SK-N-SH (cell line): ENCODE measurements around the gene SLC34A1. TPM values are rescaled to one million over a fixed set of nuclear protein-coding genes. Genes with fewer than 3 reads are reported as not detected.
A peak's percentile ranks its signal among the peaks of the same experiment; 100 is the strongest.

Experiments
- CTCF ChIA-PET: fragments of 300-600, 350-600 bp; formaldehyde crosslinking; extraction: SDS; loops from one replicate; lab custom pipeline; 2021; lab: Yijun Ruan, JAX
- POLR2A ChIA-PET: fragments of 350-600 bp; sonication (Branson Sonifier 250); formaldehyde crosslinking; extraction: SDS; loops from one replicate; lab custom pipeline; 2020; ENCODE audit warnings: antibody characterized with exemption, inconsistent platforms; lab: Yijun Ruan, JAX
- DNase-seq: peaks from one replicate; pipeline ENCODE4 v3.0.0; 2012
- H2AFZ ChIP-seq: fragments of 200-600 bp; sonication (generic); 2 replicates; pipeline ENCODE4 v1.8.1; 2016; ENCODE audit warnings: antibody characterized with exemption, mild to moderate bottlenecking, low read depth
- H3F3A ChIP-seq: fragments of 200-600 bp; sonication (generic); replicated peaks from 2 replicates; pipeline ENCODE3; 2016; ENCODE audit warnings: antibody characterized with exemption, mild to moderate bottlenecking; ENCODE audit not compliant: insufficient read depth
- H3K27ac ChIP-seq, 2 experiments: fragments of 200-500 bp in 1 of 2; fragments of 200-600 bp in 1 of 2; sonication (Bioruptor generic) in 1 of 2; sonication (generic), shearing (Covaris generic) in 1 of 2; 2 replicates each; pipeline versions ENCODE4 v1.5.1 to v1.6.1; 2014 to 2016; ENCODE audit warnings: low read depth in 2 of 2, inconsistent platforms in 1 of 2, low read length in 1 of 2, mild to moderate bottlenecking in 1 of 2, mixed read lengths in 1 of 2
- H3K27me3 ChIP-seq: fragments of 200-600 bp; sonication (generic), shearing (Covaris generic); 2 replicates; pipeline ENCODE4 v1.6.1; 2016; ENCODE audit warnings: mixed run types; ENCODE audit not compliant: insufficient read depth
- H3K36me3 ChIP-seq, 2 experiments: fragments of 200-500 bp in 1 of 2; fragments of 200-600 bp in 1 of 2; sonication (Bioruptor generic) in 1 of 2; sonication (generic) in 1 of 2; replicated peaks in 1 of 2; 2 replicates each; pipeline versions ENCODE3 to v1.5.1; 2014 to 2016; ENCODE audit warnings: low read length in 1 of 2, mild to moderate bottlenecking in 1 of 2; ENCODE audit not compliant: insufficient read depth in 2 of 2, control insufficient read depth in 1 of 2
- H3K4me1 ChIP-seq, 2 experiments: fragments of 200-500 bp in 1 of 2; fragments of 200-600 bp in 1 of 2; sonication (Bioruptor generic) in 1 of 2; sonication (generic), shearing (Covaris generic) in 1 of 2; 2 replicates each; pipeline versions ENCODE4 v1.5.1 to v1.6.1; 2014 to 2016; ENCODE audit warnings: low read depth in 1 of 2, low read length in 1 of 2, mixed run types in 1 of 2; ENCODE audit not compliant: insufficient read depth in 2 of 2, control insufficient read depth in 1 of 2
- H3K4me2 ChIP-seq: fragments of 200-600 bp; sonication (generic), shearing (Covaris generic); 2 replicates; pipeline ENCODE4 v1.6.1; 2017; ENCODE audit warnings: mixed run types
- H3K4me3 ChIP-seq, 2 experiments: fragments of 200-500 bp in 1 of 2; fragments of 200-600 bp in 1 of 2; sonication (Bioruptor generic) in 1 of 2; sonication (generic), shearing (Covaris generic) in 1 of 2; 2 replicates each; pipeline versions ENCODE4 v1.5.1 to v1.8.1; 2014 to 2016; ENCODE audit warnings: low read depth in 2 of 2, inconsistent platforms in 1 of 2, low read length in 1 of 2, mild to moderate bottlenecking in 1 of 2, mixed read lengths in 1 of 2, moderate library complexity in 1 of 2
- H3K79me2 ChIP-seq: fragments of 200-600 bp; sonication (generic); 2 replicates; pipeline ENCODE4 v1.8.1; 2017; ENCODE audit warnings: mild to moderate bottlenecking; ENCODE audit not compliant: insufficient read depth
- H3K9ac ChIP-seq: fragments of 200-600 bp; sonication (generic); 2 replicates; pipeline ENCODE4 v1.6.1; 2017; ENCODE audit warnings: mixed run types
- H3K9me2 ChIP-seq: fragments of 200-600 bp; sonication (generic); 2 replicates; pipeline ENCODE4 v1.6.1; 2017; ENCODE audit warnings: mixed run types
- H3K9me3 ChIP-seq: fragments of 200-600 bp; sonication (generic); 2 replicates; pipeline ENCODE4 v1.6.1; 2017; ENCODE audit warnings: mixed run types, mild to moderate bottlenecking, moderate library complexity
- H4K20me1 ChIP-seq: fragments of 200-600 bp; sonication (generic); 2 replicates; pipeline ENCODE4 v1.6.1; 2017; ENCODE audit warnings: mild to moderate bottlenecking, mixed run types; ENCODE audit not compliant: insufficient read depth
- CHD2 ChIP-seq: fragments of 150-350 bp; IDR thresholded peaks from 2 replicates; pipeline ENCODE4 v1.6.1; 2018; ENCODE audit warnings: low read length; ENCODE audit not compliant: partially characterized antibody
- ELF1 ChIP-seq: IDR thresholded peaks from 2 replicates; pipeline ENCODE4 v1.4.0; 2012
- FOSL2 ChIP-seq: IDR thresholded peaks from 2 replicates; pipeline ENCODE4 v1.4.0; 2012; ENCODE audit warnings: low read depth, mild to moderate bottlenecking, moderate library complexity, borderline replicate concordance
- FOXJ3 ChIP-seq: sonication (generic); formaldehyde crosslinking; IDR thresholded peaks from 2 replicates; pipeline ENCODE4 v1.5.1; 2020; ENCODE audit warnings: mild to moderate bottlenecking, missing genetic modification reagents
- GATA2 ChIP-seq: sonication (generic); formaldehyde crosslinking; IDR thresholded peaks from 2 replicates; pipeline ENCODE4 v1.5.0; 2020; ENCODE audit warnings: mild to moderate bottlenecking, missing genetic modification reagents
- MXI1 ChIP-seq: IDR thresholded peaks from 2 replicates; pipeline ENCODE4 v1.6.1; 2012; ENCODE audit warnings: mild to moderate bottlenecking, low read depth, low read length, improper control_type of control experiment
- NRF1 ChIP-seq: IDR thresholded peaks from 2 replicates; pipeline ENCODE4 v1.6.1; 2012; ENCODE audit warnings: low read depth, mild to moderate bottlenecking, low read length
- RAD21 ChIP-seq: IDR thresholded peaks from 2 replicates; pipeline ENCODE4 v1.6.1; 2012; ENCODE audit warnings: mild to moderate bottlenecking, low read length
- RCOR1 ChIP-seq: fragments of 150-350 bp; IDR thresholded peaks from 2 replicates; pipeline ENCODE4 v1.6.1; 2017; ENCODE audit warnings: antibody characterized with exemption, low read length
- RXRA ChIP-seq: IDR thresholded peaks from 2 replicates; pipeline ENCODE4 v1.4.0; 2012; ENCODE audit warnings: low read depth, mild to moderate bottlenecking, borderline replicate concordance
- SIN3A ChIP-seq: IDR thresholded peaks from 2 replicates; pipeline ENCODE4 v1.6.1; 2012; ENCODE audit warnings: low read depth, mild to moderate bottlenecking, low read length, moderate library complexity, borderline replicate concordance
- SMC3 ChIP-seq: IDR thresholded peaks from 2 replicates; pipeline ENCODE4 v1.6.1; 2012; ENCODE audit warnings: low read depth, low read length, improper control_type of control experiment
- TAF1 ChIP-seq: IDR thresholded peaks from 2 replicates; pipeline ENCODE4 v1.6.1; 2012; ENCODE audit warnings: low read depth, mild to moderate bottlenecking, low read length, moderate library complexity, borderline replicate concordance
- TCF12 ChIP-seq: IDR thresholded peaks from 2 replicates; pipeline ENCODE4 v1.4.0; 2012
- YY1 ChIP-seq: IDR thresholded peaks from 2 replicates; pipeline ENCODE4 v1.4.0; 2012; ENCODE audit warnings: low read depth, mild to moderate bottlenecking
- WGBS: methylation state at CpG from one replicate; pipeline ENCODE4 v1.1.6; 2017; ENCODE audit warnings: low lambda C conversion rate; 5-methylcytosine and 5-hydroxymethylcytosine counted together
- polyA plus RNA-seq, 3 experiments: library from polyadenylated mRNA; depleted of rRNA; stranded (reverse); fragments of >200 nt; gene quantifications; 2 replicates each; pipeline ENCODE4 v1.2.3, GENCODE V29; 2012
- TF ChIP-seq, protein P1 (sequence below): fragments of 200-600 bp; sonication (generic); IDR thresholded peaks from 2 replicates; pipeline ENCODE4 v1.6.1; 2017; ENCODE audit warnings: antibody characterized with exemption, mild to moderate bottlenecking, moderate library complexity
- TF ChIP-seq, protein P2 (sequence below): IDR thresholded peaks from 2 replicates; pipeline ENCODE4; 2012
- TF ChIP-seq, protein P3 (sequence below): IDR thresholded peaks from 2 replicates; pipeline ENCODE4 v1.4.0; 2012; ENCODE audit warnings: low read depth
- TF ChIP-seq, protein P4 (sequence below): fragments of 150-350 bp; IDR thresholded peaks from 2 replicates; pipeline ENCODE4 v1.6.1; 2016; ENCODE audit warnings: mild to moderate bottlenecking, low read depth, low read length

The SLC34A1 gene
- polyA plus RNA-seq, 1 of the 3 experiments (the other 2 are of a cell fraction): 0.03 TPM

DNA sequence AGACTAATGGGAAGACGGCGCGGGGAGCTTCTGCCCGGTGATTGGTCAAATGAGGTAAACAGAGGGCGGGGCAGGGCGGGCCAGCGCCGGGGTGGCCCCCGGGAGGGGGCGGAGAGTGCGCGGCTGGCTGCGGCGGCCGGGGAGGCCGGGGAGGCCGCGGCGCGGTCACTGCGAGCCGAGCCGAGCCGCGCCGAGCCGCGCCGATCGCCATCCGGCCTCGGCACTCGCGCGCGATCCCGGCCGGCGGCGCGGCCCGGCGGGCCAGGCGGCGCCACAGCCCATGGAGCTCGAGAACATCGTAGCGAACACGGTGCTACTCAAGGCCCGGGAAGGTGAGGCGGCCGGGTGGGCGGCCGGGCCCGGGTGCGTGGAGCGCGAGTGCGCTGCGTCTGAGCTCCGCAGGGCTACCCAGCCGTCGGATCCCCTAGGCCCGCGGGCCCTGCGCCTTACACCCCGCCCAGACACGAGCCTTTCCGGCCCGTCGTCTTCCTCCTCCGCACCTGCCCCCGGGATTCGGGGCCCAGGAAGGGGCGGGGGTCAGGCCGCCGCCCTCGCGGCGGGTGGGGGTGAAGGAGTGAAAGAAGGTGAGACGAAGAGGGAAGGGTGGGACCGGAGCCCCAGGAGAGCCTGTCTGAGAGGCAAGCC is 42.5 kb downstream of the SLC34A1 start, which contains the start of gene GRK6:
TSS of gene GRK6 (plus strand) at position 111 of the 645 bp plus-strand sequence. CDS start at position 281, 170 bp downstream.
- peak within 1 kb of the TSS; percentile 99 for H3K4me2 ChIP-seq
- H3K27ac ChIP-seq: peak within 1 kb of the TSS; percentile 89 to 92
- H3K79me2 ChIP-seq: peaks cover 30% of the 10 kb centered on the region
- H3K36me3 ChIP-seq: peaks cover 0 to 9% of the 10 kb centered on the region in 2 experiments
- no peaks in the 10 kb centered on the region for H3K9me3 ChIP-seq
- peak within 1 kb of the TSS; percentile 85 for H2AFZ ChIP-seq
- peak within 1 kb of the TSS; percentile 79 to 82 for H3K4me3 ChIP-seq
- DNase-seq: peak; percentile 70
- CTCF ChIA-PET: interaction anchor here (0.7 to 10.8 kb wide), 14 partner anchors 8 to 314 kb away, joined by 3 to 120 read pairs (median 4); no protein-coding TSS in a partner anchor
- WGBS: 1% methylated on average over 26 of the region's 82 CpGs
- H3K4me1 ChIP-seq: peaks cover 5 to 33% of the 10 kb centered on the region in 2 experiments; a peak in 2 of 4 replicates
- H3K9me2 ChIP-seq: no peaks in the 10 kb centered on the region
- H3F3A ChIP-seq: peaks cover 12% of the 10 kb centered on the region
- POLR2A ChIA-PET: interaction anchor here (0.6 to 2.1 kb wide), 8 partner anchors 11 to 116 kb away, joined by 3 to 16 read pairs (median 6); partner anchors contain the start of gene PRR7
- 0 out of 2 replicates have a peak, but pooled peaks cover 13% of the 10 kb centered on the region for H4K20me1 ChIP-seq
- H3K9ac ChIP-seq: peak within 1 kb of the TSS; percentile 96
- H3K27me3 ChIP-seq: no peaks in the 10 kb centered on the region
- TF ChIP-seq NRF1: no peak
- no peak for TF ChIP-seq TCF12
- no peak for TF ChIP-seq YY1
- no peak for TF ChIP-seq FOXJ3
- TF ChIP-seq FOSL2: no peak
- TF ChIP-seq RXRA: no peak
- no peak for TF ChIP-seq CHD2
- TF ChIP-seq, protein P1, sequence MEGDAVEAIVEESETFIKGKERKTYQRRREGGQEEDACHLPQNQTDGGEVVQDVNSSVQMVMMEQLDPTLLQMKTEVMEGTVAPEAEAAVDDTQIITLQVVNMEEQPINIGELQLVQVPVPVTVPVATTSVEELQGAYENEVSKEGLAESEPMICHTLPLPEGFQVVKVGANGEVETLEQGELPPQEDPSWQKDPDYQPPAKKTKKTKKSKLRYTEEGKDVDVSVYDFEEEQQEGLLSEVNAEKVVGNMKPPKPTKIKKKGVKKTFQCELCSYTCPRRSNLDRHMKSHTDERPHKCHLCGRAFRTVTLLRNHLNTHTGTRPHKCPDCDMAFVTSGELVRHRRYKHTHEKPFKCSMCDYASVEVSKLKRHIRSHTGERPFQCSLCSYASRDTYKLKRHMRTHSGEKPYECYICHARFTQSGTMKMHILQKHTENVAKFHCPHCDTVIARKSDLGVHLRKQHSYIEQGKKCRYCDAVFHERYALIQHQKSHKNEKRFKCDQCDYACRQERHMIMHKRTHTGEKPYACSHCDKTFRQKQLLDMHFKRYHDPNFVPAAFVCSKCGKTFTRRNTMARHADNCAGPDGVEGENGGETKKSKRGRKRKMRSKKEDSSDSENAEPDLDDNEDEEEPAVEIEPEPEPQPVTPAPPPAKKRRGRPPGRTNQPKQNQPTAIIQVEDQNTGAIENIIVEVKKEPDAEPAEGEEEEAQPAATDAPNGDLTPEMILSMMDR: no peak
- peak; percentile 20; the same call in 1 of the 2 replicates for TF ChIP-seq TAF1
- no peak for TF ChIP-seq RAD21
- TF ChIP-seq, protein P2, sequence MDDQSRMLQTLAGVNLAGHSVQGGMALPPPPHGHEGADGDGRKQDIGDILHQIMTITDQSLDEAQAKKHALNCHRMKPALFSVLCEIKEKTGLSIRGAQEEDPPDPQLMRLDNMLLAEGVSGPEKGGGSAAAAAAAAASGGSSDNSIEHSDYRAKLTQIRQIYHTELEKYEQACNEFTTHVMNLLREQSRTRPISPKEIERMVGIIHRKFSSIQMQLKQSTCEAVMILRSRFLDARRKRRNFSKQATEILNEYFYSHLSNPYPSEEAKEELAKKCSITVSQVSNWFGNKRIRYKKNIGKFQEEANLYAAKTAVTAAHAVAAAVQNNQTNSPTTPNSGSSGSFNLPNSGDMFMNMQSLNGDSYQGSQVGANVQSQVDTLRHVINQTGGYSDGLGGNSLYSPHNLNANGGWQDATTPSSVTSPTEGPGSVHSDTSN: no peak
- TF ChIP-seq MXI1: 0 out of 2 replicates have a peak, but pooled peaks have one; percentile 7
- no peak for TF ChIP-seq RCOR1

DNA sequence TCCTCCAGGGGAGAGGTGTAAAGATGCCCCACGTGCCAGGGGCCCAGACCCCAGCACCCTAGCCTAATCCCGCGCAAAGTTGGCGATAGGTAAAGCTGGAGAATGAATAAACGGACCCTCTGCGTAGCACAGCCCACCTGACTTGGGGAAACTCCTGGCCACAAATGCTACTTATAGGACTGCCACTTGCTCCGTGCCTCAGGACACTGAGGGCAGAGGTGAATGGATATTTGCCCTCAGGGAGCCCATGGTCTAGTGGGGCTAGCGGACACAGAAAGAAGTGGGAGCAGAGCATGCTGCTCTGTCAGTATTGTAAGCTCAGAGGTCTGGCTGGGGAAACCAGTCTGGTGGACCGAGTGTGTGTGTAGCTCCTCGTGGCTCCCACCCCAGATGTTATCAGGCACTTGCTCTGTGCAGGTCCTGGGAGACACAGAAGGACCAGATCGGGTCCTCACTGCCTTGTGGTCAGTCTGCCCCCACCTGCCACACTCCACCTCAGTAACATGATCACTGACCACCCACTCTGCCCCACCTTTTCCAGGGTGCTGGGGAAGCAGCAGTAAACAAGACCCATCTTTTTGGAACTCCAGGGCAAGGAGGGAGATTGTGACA is 43.1 kb downstream of the SLC34A1 start:
- 15% methylated on average over 11 of the region's 11 CpGs for WGBS
- ChIA-PET CTCF (interaction anchor here (0.7 to 10.8 kb wide), 11 partner anchors 9 to 314 kb away, joined by 3 to 120 read pairs (median 4); no protein-coding TSS in a partner anchor), POLR2A (interaction anchor here (0.7 to 2.1 kb wide), 7 partner anchors 10 to 28 kb away, joined by 3 to 16 read pairs (median 6); partner anchors contain the start of gene PRR7)
- Histone ChIP-seq H2AFZ (no peak overlapping the region), H3K79me2 (peaks cover 30% of the 10 kb centered on the region), H4K20me1 (0 out of 2 replicates have a peak, but pooled peaks cover 13% of the 10 kb centered on the region), H3K4me2 (peak overlapping the region; percentile 99), H3K4me3 (peak overlapping the region; percentile 79 to 82), H3K4me1 (peaks cover 5 to 33% of the 10 kb centered on the region in 2 experiments; a peak in 2 of 4 replicates), H3K27me3 (no peaks in the 10 kb centered on the region), H3F3A (peaks cover 12% of the 10 kb centered on the region), H3K9me3 (no peaks in the 10 kb centered on the region), H3K27ac (peak overlapping the region; percentile 56 to 82; a peak in 3 of 4 replicates), H3K9ac (peak overlapping the region; percentile 96), H3K9me2 (no peaks in the 10 kb centered on the region), H3K36me3 (peaks cover 0 to 14% of the 10 kb centered on the region in 2 experiments)
- TF ChIP-seq RAD21 (no peak), NRF1 (no peak), SMC3 (no peak), ELF1 (no peak), GATA2 (CRISPR knock-in tag) (peak; percentile 68), SIN3A (peak; percentile 40; the same call in 1 of the 2 replicates), MXI1 (peak; percentile 89)
- TF ChIP-seq, protein P3, sequence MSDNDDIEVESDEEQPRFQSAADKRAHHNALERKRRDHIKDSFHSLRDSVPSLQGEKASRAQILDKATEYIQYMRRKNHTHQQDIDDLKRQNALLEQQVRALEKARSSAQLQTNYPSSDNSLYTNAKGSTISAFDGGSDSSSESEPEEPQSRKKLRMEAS: 0 out of 2 replicates have a peak, but pooled peaks have one; percentile 68
- TF ChIP-seq, protein P4, sequence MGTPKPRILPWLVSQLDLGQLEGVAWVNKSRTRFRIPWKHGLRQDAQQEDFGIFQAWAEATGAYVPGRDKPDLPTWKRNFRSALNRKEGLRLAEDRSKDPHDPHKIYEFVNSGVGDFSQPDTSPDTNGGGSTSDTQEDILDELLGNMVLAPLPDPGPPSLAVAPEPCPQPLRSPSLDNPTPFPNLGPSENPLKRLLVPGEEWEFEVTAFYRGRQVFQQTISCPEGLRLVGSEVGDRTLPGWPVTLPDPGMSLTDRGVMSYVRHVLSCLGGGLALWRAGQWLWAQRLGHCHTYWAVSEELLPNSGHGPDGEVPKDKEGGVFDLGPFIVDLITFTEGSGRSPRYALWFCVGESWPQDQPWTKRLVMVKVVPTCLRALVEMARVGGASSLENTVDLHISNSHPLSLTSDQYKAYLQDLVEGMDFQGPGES: no peak
- DNase-seq: peak; percentile 78
